ENCODE data around the gene PIAS3.

The PIAS3 gene

DNA sequence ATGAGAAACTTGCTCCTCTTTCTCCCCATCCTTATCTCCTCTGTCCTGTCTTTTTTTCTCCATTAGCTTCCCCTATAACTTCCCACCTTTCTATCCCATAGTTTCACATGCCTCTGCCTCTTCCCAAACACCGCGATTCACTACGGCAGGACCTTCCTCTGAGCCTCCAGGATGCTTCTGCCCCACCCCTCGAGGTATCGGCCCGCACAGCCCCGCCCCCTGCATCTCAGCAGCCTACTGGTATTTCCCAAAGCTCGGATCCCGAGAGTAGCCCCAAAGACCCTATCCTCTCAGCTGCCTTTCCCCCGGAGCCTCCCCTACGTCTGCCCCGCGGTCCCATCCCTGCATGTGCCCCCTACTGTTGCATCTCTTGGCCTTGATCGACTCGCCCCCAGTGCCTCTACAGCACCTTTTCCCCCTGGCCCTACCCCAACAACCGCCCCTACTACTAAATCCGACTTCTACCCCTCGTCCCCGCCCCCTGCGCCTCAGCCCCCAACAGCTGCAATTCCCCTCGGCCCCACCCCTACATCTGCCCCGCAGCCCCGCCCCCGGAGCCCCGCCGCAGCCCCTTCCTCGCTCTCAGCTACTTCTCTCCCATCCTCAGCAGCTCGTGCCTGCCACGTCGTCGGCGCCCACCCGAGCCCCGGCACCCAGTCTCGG lies 512 bp downstream of the PIAS3 start:
- H3K4me3 ChIP-seq (replicated peaks; ENCODE audit: low read depth, low read length): peak overlapping the region; percentile 84
- TF ChIP-seq, protein P1, sequence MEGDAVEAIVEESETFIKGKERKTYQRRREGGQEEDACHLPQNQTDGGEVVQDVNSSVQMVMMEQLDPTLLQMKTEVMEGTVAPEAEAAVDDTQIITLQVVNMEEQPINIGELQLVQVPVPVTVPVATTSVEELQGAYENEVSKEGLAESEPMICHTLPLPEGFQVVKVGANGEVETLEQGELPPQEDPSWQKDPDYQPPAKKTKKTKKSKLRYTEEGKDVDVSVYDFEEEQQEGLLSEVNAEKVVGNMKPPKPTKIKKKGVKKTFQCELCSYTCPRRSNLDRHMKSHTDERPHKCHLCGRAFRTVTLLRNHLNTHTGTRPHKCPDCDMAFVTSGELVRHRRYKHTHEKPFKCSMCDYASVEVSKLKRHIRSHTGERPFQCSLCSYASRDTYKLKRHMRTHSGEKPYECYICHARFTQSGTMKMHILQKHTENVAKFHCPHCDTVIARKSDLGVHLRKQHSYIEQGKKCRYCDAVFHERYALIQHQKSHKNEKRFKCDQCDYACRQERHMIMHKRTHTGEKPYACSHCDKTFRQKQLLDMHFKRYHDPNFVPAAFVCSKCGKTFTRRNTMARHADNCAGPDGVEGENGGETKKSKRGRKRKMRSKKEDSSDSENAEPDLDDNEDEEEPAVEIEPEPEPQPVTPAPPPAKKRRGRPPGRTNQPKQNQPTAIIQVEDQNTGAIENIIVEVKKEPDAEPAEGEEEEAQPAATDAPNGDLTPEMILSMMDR (IDR thresholded peaks at IDR 0.05; ENCODE audit: low read depth, low read length, missing control alignments): no peak
- no peak for DNase-seq (ENCODE audit: extremely low read depth, low read depth)

DNA sequence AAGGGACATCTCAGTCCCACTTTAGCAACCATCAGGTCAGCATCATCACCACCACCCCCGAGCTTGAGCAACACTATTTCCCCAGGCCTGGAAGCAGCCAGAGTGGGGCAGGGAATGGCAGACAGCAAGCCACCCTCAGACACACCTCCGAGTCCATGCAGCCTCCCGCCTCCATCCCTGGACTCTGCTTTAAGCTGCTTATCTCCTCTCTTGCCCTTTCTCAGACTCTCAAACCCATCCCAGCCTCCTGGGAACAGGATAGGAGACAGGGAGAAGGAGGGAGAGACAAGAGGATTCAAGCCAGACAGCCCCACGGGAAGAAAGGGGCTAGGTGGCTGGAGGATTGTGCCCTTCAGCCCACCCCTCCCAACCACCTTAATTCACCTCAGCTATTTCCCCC lies 1.7 kb downstream of the PIAS3 start:
- DNase-seq (ENCODE audit: extremely low read depth, low read depth): no peak
- no peak overlapping the region for H3K4me3 ChIP-seq (replicated peaks; ENCODE audit: low read depth, low read length)
- TF ChIP-seq, protein P1 (IDR thresholded peaks at IDR 0.05; ENCODE audit: low read depth, low read length, missing control alignments): no peak

DNA sequence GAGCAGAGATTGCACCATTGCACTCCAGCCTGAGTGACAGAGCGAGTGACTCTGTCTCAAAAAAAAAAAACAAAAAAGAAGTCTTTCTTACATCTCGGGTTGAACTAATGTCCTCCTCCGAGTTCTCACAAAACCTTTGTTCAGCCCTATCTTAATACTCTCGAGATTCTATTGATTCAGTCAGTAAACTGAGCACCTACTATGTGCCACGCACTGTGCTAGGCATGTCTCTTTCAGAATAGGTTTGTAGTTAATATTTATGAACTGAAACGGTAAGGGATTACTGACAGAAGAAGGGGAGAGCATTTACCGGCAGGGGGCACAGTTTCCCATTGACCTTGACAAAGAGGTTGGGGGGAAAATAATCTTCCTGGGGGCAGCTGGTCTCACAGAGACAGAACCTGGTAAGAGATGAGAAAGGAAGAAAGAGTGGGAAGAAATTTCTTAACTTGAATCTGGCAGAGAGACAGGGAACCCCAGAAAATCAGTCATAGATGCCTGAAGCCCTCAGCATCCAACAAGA lies 3.4 kb downstream of the PIAS3 start:
- no peak for DNase-seq (ENCODE audit: extremely low read depth, low read depth)
- TF ChIP-seq, protein P1 (IDR thresholded peaks at IDR 0.05; ENCODE audit: low read depth, low read length, missing control alignments): peak; percentile 29
- no peak overlapping the region for H3K4me3 ChIP-seq (replicated peaks; ENCODE audit: low read depth, low read length)

DNA sequence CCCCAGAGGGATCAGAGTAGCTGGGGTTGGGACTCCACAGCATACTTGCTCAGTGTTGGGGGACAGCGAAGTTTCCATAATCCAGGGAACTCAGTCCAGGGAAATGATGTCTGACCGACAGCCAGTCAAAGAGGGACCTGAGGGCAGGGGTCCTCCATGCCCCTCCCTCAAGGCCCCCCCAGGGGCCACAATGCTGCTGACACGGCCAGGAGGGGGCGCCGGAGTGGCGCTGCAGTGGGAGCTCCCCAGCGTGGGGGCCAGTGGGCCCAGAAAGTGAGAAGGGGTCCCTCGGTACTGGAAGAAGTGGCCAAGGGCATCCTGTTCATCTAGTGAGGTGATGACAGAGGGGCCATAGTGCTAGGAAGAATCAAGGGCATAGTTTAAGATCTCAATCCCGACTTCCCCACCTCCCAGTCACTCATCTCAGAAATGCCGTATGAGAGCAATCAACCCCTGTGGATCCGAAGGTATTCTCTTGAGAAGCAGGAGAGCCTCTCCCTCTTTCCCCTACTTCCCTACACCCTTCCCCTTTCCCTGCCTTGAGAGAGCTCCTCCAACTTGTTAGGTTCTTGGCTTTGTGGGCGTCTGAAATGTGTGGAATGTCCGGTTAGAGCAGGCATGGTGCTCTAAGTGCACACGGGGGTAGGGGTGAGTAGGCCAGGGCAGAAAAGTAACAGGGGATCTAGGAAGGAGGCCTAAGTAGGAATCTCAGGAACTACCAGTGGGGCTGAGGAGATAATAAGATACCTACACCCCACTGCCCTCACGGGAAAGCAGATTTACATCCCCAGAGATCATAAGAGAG lies 9.3 kb downstream of the PIAS3 start:
- no peak overlapping the region for H3K4me3 ChIP-seq (replicated peaks; ENCODE audit: low read depth, low read length)
- DNase-seq (ENCODE audit: extremely low read depth, low read depth): no peak
- TF ChIP-seq, protein P1 (IDR thresholded peaks at IDR 0.05; ENCODE audit: low read depth, low read length, missing control alignments): peak; percentile 51

DNA sequence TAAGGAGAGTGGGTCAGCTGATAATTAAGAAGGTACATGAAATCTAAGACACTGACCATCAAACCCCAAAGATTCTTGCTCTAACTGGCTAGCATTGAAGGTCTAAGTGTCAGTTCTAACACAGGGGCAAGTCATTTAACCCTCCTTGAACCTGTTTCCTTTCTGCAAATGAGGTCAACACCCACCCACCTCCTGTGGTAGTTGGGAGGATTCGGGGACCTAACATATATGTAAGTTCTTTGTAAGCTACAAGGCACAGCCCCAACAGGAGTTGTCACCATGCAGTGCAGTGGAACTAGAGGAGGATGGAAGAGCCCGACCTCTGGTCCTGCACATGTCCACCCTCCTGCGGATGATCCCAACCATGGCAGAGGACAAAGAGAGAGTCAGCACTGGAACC lies 11.1 kb downstream of the PIAS3 start:
- TF ChIP-seq, protein P1 (IDR thresholded peaks at IDR 0.05; ENCODE audit: low read depth, low read length, missing control alignments): no peak
- DNase-seq (ENCODE audit: extremely low read depth, low read depth): no peak
- H3K4me3 ChIP-seq (replicated peaks; ENCODE audit: low read depth, low read length): no peak overlapping the region

DNA sequence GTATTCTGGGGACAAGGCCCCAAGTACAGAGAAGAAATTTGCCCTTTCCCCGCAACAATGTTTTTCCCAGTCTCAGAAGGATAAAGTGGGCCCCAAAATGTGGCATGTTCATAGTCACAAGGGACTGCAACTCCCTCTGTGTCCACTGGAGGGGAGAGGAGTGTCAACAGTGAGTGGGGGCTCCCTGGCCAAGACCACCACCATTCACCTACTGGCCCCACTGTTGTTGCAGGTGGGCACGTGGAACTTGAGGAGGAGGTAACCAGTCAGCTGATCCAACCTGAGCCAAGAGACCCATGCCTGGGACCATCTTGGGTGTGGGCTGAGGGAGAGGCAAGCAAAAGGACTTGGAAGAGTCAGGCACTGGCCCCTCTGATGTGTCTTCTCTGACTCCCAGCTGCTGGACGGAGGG lies 12.7 kb downstream of the PIAS3 start:
- TF ChIP-seq, protein P1 (IDR thresholded peaks at IDR 0.05; ENCODE audit: low read depth, low read length, missing control alignments): peak; percentile 63
- peak overlapping the region; percentile 46 for H3K4me3 ChIP-seq (replicated peaks; ENCODE audit: low read depth, low read length)
- DNase-seq (ENCODE audit: extremely low read depth, low read depth): no peak
